ENCODE measurements around the gene DDR1.
"Not testable (repeated sequence)": the region's sequence is repeated elsewhere in the genome, so short reads cannot be mapped to it uniquely, and the experiment has no call there.

DDR1 gene

GRCh38 chr6:30910473-30910872 lies 26.2 kb downstream of the DDR1 start:
- not testable (repeated sequence) for H3K4me3 ChIP-seq (ENCODE audit: low read depth, low read length)

GRCh38 chr6:30912746-30913520 lies 28.6 kb downstream of the DDR1 start:
- H3K4me3 ChIP-seq (ENCODE audit: low read depth, low read length): no peak overlapping the region
- no peak for DNase-seq (ENCODE audit: low read depth)

More at GRCh38 chr6:30910473-30910872, 26.2 kb downstream of the DDR1 start:
- DNase-seq (ENCODE audit: low read depth): not testable (repeated sequence)

- DNase-seq (ENCODE audit: low read depth): no peak
- peak overlapping the region; percentile 53 for H3K4me3 ChIP-seq (ENCODE audit: low read depth, low read length)
These were observed 29.4 kb downstream of the DDR1 start for GRCh38 chr6:30913721-30914075.

- DNase-seq (ENCODE audit: low read depth): peak; percentile 69
- peak within 1 kb of the TSS; percentile 53 for H3K4me3 ChIP-seq (ENCODE audit: low read depth, low read length)
These were observed 29.9 kb downstream of the DDR1 start, which contains the start of gene VARS2 for GRCh38 chr6:30914076-30914853. TSS of gene VARS2 (plus strand) at chr6:30914238. CDS start at chr6:30914837, 599 bp downstream.

- H3K4me3 ChIP-seq (ENCODE audit: low read depth, low read length): peak overlapping the region; percentile 53
- DNase-seq (ENCODE audit: low read depth): no peak
These were observed 30.7 kb downstream of the DDR1 start for GRCh38 chr6:30914854-30915590.

GRCh38 chr6:30915591-30915946 lies 31.2 kb downstream of the DDR1 start:
- H3K4me3 ChIP-seq (ENCODE audit: low read depth, low read length): no peak overlapping the region
- DNase-seq (ENCODE audit: low read depth): peak; percentile 24

- DNase-seq (ENCODE audit: low read depth): no peak
- no peak overlapping the region for H3K4me3 ChIP-seq (ENCODE audit: low read depth, low read length)
These were observed 32.7 kb downstream of the DDR1 start for GRCh38 chr6:30917041-30917440.

GRCh38 chr6:30917487-30917886 lies 33.2 kb downstream of the DDR1 start:
- no peak for DNase-seq (ENCODE audit: low read depth)
- no peak overlapping the region for H3K4me3 ChIP-seq (ENCODE audit: low read depth, low read length)

- no peak for DNase-seq (ENCODE audit: low read depth)
- no peak overlapping the region for H3K4me3 ChIP-seq (ENCODE audit: low read depth, low read length)
These were observed 34.4 kb downstream of the DDR1 start for GRCh38 chr6:30918670-30919069.

- no peak for DNase-seq (ENCODE audit: low read depth)
- no peak overlapping the region for H3K4me3 ChIP-seq (ENCODE audit: low read depth, low read length)
These were observed 38.1 kb downstream of the DDR1 start for GRCh38 chr6:30922447-30922852.

- not testable (repeated sequence) for H3K4me3 ChIP-seq (ENCODE audit: low read depth, low read length); DNase-seq (ENCODE audit: low read depth)
These were observed 39.8 kb downstream of the DDR1 start for GRCh38 chr6:30924040-30924627.

GRCh38 chr6:30926644-30927043 lies 42.3 kb downstream of the DDR1 start:
- DNase-seq (ENCODE audit: low read depth): no peak
- no peak overlapping the region for H3K4me3 ChIP-seq (ENCODE audit: low read depth, low read length)

GRCh38 chr6:30927080-30927479 lies 42.8 kb downstream of the DDR1 start:
- not testable (repeated sequence) for DNase-seq (ENCODE audit: low read depth); H3K4me3 ChIP-seq (ENCODE audit: low read depth, low read length)

GRCh38 chr6:30928677-30929076 lies 44.4 kb downstream of the DDR1 start:
- H3K4me3 ChIP-seq (ENCODE audit: low read depth, low read length): no peak overlapping the region
- DNase-seq (ENCODE audit: low read depth): no peak

- DNase-seq (ENCODE audit: low read depth): no peak
- no peak overlapping the region for H3K4me3 ChIP-seq (ENCODE audit: low read depth, low read length)
These were observed 46.2 kb downstream of the DDR1 start for GRCh38 chr6:30930506-30930905.

- H3K4me3 ChIP-seq (ENCODE audit: low read depth, low read length): no peak overlapping the region
- DNase-seq (ENCODE audit: low read depth): no peak
These were observed 47.0 kb downstream of the DDR1 start for GRCh38 chr6:30931272-30931671.

GRCh38 chr6:30931969-30932645 lies 47.8 kb downstream of the DDR1 start, which contains the start of gene SFTA2:
TSS of gene SFTA2 (minus strand) at chr6:30932170. CDS start at chr6:30932096, 74 bp downstream.
- H3K4me3 ChIP-seq (ENCODE audit: low read depth, low read length): no peak within 1 kb of the TSS
- no peak for DNase-seq (ENCODE audit: low read depth)

GRCh38 chr6:30932665-30933365 lies 48.5 kb downstream of the DDR1 start:
- H3K4me3 ChIP-seq (ENCODE audit: low read depth, low read length): no peak overlapping the region
- no peak for DNase-seq (ENCODE audit: low read depth)
